ENCODE measurements around the gene PARVA.

Gene PARVA

DNA sequence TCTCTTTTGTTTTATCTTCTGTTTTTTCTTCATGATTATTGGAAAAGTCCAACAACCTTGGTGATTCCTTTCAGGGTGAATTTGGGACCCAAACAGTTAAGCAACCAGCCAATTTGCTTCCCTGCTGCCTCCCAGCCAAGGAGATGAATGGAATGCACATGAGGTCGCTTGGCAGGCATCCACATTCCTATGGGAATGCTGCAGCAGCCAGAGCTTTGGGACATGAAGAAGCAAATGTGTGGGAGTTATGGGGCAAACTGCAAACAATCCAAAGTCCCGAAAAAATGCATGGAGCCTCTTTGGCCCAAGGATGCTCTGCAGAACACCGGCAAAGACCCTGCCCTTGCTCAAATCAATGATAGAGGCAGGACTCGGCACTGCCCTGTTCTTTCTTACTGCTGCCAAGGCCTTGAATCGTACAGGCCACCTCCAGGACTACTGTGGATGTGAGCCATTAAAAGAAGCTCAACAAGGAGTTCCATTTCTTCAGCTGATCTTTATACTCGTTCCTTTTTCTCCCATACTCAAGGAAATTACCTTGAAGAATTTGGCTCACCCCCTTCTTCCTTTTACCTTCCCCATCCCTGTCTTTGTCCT lies 179.5 kb downstream of the PARVA start:
- Histone ChIP-seq H3K27me3 (ENCODE audit: control insufficient read depth in 2 of 2, insufficient read depth in 2 of 2, low read length in 2 of 2) (no peaks in the 10 kb centered on the region), H3K9me3 (ENCODE audit: control insufficient read depth in 2 of 2, low read length in 2 of 2) (peaks cover 0 to 3% of the 10 kb centered on the region in 2 donors), H3K36me3 (ENCODE audit: control insufficient read depth in 2 of 2, insufficient read depth in 2 of 2, low read length in 2 of 2) (no peaks in the 10 kb centered on the region), H3K9ac (ENCODE audit: low read depth in 1 of 2, low read length in 2 of 2) (no peak overlapping the region), H3K4me3 (ENCODE audit: low read length in 2 of 2) (no peak overlapping the region), H3K27ac (ENCODE audit: low read depth in 2 of 2, low read length in 2 of 2) (no peak overlapping the region), H3K4me1 (ENCODE audit: control insufficient read depth in 2 of 2, insufficient read depth in 2 of 2, low read length in 2 of 2) (no peaks in the 10 kb centered on the region)

DNA sequence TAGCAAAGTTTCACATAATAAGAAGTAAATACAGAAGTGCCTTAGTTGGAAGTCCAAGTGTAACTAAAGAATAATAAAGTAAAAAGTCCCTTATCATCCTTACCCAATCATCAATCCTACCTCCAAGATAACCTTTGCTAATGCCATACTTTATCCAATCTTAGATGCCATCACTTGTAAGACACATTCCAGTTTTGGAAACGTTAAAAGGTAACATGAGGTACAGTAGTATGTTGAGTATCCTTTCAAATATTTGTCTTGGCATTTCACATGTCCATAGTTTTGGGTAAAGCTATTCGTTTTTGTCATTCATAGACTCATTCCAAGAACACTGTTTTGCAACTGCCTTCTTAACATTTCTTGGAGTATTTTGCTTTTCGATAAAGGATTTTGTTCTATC lies 181.6 kb downstream of the PARVA start:
- Histone ChIP-seq H3K9me3 (ENCODE audit: control insufficient read depth in 2 of 2, low read length in 2 of 2) (peaks cover 0 to 3% of the 10 kb centered on the region in 2 donors), H3K36me3 (ENCODE audit: control insufficient read depth in 2 of 2, insufficient read depth in 2 of 2, low read length in 2 of 2) (no peaks in the 10 kb centered on the region), H3K27ac (ENCODE audit: low read depth in 2 of 2, low read length in 2 of 2) (no peak overlapping the region), H3K9ac (ENCODE audit: low read depth in 1 of 2, low read length in 2 of 2) (no peak overlapping the region), H3K4me1 (ENCODE audit: control insufficient read depth in 2 of 2, insufficient read depth in 2 of 2, low read length in 2 of 2) (no peaks in the 10 kb centered on the region), H3K27me3 (ENCODE audit: control insufficient read depth in 2 of 2, insufficient read depth in 2 of 2, low read length in 2 of 2) (no peaks in the 10 kb centered on the region), H3K4me3 (ENCODE audit: low read length in 2 of 2) (no peak overlapping the region)

DNA sequence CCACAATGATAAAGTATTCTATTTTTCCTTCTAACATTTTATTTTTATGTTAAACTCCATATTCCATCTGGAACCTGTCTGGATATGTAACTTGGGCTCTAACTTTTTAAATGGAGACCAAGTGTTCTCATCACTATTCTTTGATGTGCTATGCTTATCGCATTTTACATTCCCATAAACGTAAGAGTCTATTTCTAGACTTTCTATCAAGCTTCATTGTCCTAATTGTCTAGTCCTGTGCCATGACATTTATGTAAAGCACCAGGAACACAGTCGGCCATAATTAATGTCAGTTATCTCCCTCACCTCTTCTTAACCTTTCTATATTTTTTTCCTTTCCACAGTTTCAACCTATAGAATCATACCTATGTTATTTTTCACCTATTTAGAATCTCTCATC lies 183.0 kb downstream of the PARVA start:
- Histone ChIP-seq H3K9me3 (ENCODE audit: control insufficient read depth in 2 of 2, low read length in 2 of 2) (no peaks in the 10 kb centered on the region), H3K4me3 (ENCODE audit: low read length in 2 of 2) (no peak overlapping the region), H3K9ac (ENCODE audit: low read depth in 1 of 2, low read length in 2 of 2) (no peak overlapping the region), H3K4me1 (ENCODE audit: control insufficient read depth in 2 of 2, insufficient read depth in 2 of 2, low read length in 2 of 2) (no peaks in the 10 kb centered on the region), H3K27me3 (ENCODE audit: control insufficient read depth in 2 of 2, insufficient read depth in 2 of 2, low read length in 2 of 2) (no peaks in the 10 kb centered on the region), H3K27ac (ENCODE audit: low read depth in 2 of 2, low read length in 2 of 2) (no peak overlapping the region), H3K36me3 (ENCODE audit: control insufficient read depth in 2 of 2, insufficient read depth in 2 of 2, low read length in 2 of 2) (no peaks in the 10 kb centered on the region)

DNA sequence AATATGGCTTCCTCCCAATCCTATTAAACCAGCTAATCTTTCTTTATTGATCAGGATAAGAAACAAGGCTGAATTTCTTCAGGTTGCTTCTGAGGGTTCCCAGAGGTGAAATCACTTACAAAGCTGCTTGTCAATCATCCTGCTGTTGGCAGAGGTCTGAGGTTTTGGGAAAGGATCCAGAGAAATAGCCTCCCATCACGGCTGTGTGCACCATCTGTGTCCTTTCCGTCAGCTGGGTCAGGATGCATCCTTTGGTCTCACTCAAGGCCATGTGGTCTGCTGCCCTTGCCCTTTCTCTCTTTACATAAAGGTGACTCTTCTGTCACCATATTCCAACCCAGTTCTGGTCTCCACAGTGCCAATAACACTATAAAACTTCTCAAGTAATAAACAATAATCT lies 183.5 kb downstream of the PARVA start:
- Histone ChIP-seq H3K27ac (ENCODE audit: low read depth in 2 of 2, low read length in 2 of 2) (no peak overlapping the region), H3K9me3 (ENCODE audit: control insufficient read depth in 2 of 2, low read length in 2 of 2) (no peaks in the 10 kb centered on the region), H3K4me3 (ENCODE audit: low read length in 2 of 2) (no peak overlapping the region), H3K9ac (ENCODE audit: low read depth in 1 of 2, low read length in 2 of 2) (no peak overlapping the region), H3K36me3 (ENCODE audit: control insufficient read depth in 2 of 2, insufficient read depth in 2 of 2, low read length in 2 of 2) (no peaks in the 10 kb centered on the region), H3K4me1 (ENCODE audit: control insufficient read depth in 2 of 2, insufficient read depth in 2 of 2, low read length in 2 of 2) (no peaks in the 10 kb centered on the region), H3K27me3 (ENCODE audit: control insufficient read depth in 2 of 2, insufficient read depth in 2 of 2, low read length in 2 of 2) (no peaks in the 10 kb centered on the region)

DNA sequence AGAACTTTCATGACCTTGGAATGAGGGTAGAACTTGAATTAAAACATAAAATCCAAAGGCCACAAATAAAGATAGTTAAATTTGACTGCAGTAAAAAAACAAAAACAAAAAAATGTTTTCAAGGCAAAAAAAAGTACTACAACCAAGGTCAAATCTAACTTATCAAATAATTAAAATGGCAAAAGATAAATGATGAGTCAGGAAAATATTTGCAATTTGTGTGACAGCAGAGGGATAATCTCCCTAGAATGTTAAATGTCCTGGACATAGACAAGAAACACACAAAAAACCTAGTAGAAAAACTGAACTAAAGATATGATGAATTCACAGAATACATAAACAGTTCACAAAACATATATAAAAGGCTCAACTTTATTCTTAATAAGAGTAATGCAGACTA lies 186.6 kb downstream of the PARVA start:
- Histone ChIP-seq H3K27ac (ENCODE audit: low read depth in 2 of 2, low read length in 2 of 2) (no peak overlapping the region), H3K9me3 (ENCODE audit: control insufficient read depth in 2 of 2, low read length in 2 of 2) (no peaks in the 10 kb centered on the region), H3K27me3 (ENCODE audit: control insufficient read depth in 2 of 2, insufficient read depth in 2 of 2, low read length in 2 of 2) (no peaks in the 10 kb centered on the region), H3K4me3 (ENCODE audit: low read length in 2 of 2) (no peak overlapping the region), H3K36me3 (ENCODE audit: control insufficient read depth in 2 of 2, insufficient read depth in 2 of 2, low read length in 2 of 2) (no peaks in the 10 kb centered on the region), H3K4me1 (ENCODE audit: control insufficient read depth in 2 of 2, insufficient read depth in 2 of 2, low read length in 2 of 2) (no peaks in the 10 kb centered on the region), H3K9ac (ENCODE audit: low read depth in 1 of 2, low read length in 2 of 2) (no peak overlapping the region)

DNA sequence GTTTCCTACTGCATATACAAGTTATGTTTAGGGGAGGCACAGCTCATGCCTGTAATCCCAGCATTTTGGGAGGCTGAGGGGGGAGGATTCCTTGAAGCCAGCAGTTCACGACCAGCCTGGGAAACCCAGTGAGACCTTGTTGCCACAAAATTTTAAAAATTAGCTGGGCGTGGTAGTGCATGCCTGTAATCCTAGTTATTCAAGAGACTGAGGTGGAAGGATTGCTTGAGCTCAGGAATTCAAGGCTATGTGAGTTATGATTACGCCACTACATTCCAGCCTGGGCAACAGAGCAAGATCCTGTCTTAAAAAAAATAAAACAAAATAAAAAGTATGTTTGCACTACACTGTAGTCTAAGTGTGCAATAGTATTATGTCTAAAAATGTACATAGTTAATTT lies 188.0 kb downstream of the PARVA start:
- H3K4me3 ChIP-seq (ENCODE audit: low read length in 2 of 2) = no peak overlapping the region
- no peak overlapping the region for H3K9ac ChIP-seq (ENCODE audit: low read depth in 1 of 2, low read length in 2 of 2)
- H3K27me3 ChIP-seq (ENCODE audit: control insufficient read depth in 2 of 2, insufficient read depth in 2 of 2, low read length in 2 of 2) = no peaks in the 10 kb centered on the region
- H3K36me3 ChIP-seq (ENCODE audit: control insufficient read depth in 2 of 2, insufficient read depth in 2 of 2, low read length in 2 of 2) = no peaks in the 10 kb centered on the region
- H3K4me1 ChIP-seq (ENCODE audit: control insufficient read depth in 2 of 2, insufficient read depth in 2 of 2, low read length in 2 of 2) = no peaks in the 10 kb centered on the region
- H3K9me3 ChIP-seq (ENCODE audit: control insufficient read depth in 2 of 2, low read length in 2 of 2) = no peaks in the 10 kb centered on the region
- H3K27ac ChIP-seq (ENCODE audit: low read depth in 2 of 2, low read length in 2 of 2) = no peak overlapping the region

DNA sequence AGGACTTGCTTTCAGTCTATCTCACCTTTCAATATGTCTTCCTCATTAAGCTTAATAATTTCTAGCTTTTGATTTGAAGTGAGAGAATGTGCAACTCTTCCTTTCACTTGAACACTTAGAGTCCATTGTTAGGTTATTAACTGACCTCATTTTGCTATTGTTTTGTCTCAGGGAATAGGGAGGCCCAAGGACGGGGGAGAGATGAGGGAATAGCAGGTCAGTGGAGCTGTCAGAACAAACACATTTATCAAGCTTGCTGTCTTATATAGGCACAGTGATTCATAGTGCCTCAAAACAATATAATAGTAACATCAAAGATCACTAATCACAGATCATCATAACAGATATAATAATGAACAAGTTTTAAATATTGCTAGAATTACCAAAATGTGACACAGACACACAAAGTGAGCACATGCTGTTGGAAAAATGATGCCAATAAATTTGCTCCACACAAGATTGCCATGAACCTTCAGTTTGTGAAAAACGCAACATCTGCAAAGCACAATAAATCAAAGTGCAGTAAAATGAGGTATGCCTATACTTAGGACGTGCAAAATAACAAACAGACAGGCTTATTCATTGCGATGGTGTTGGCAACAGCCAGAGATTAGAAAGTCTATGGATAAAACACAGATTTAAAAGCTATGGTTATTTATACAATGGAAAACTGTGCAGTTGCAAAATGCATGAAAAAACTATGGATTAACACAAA lies 190.5 kb downstream of the PARVA start:
- H3K4me3 ChIP-seq (ENCODE audit: low read length in 2 of 2) = no peak overlapping the region
- H3K4me1 ChIP-seq (ENCODE audit: control insufficient read depth in 2 of 2, insufficient read depth in 2 of 2, low read length in 2 of 2) = no peaks in the 10 kb centered on the region
- H3K27me3 ChIP-seq (ENCODE audit: control insufficient read depth in 2 of 2, insufficient read depth in 2 of 2, low read length in 2 of 2) = no peaks in the 10 kb centered on the region
- no peaks in the 10 kb centered on the region for H3K9me3 ChIP-seq (ENCODE audit: control insufficient read depth in 2 of 2, low read length in 2 of 2)
- H3K36me3 ChIP-seq (ENCODE audit: control insufficient read depth in 2 of 2, insufficient read depth in 2 of 2, low read length in 2 of 2) = no peaks in the 10 kb centered on the region
- no peak overlapping the region for H3K27ac ChIP-seq (ENCODE audit: low read depth in 2 of 2, low read length in 2 of 2)
- no peak overlapping the region for H3K9ac ChIP-seq (ENCODE audit: low read depth in 1 of 2, low read length in 2 of 2)

DNA sequence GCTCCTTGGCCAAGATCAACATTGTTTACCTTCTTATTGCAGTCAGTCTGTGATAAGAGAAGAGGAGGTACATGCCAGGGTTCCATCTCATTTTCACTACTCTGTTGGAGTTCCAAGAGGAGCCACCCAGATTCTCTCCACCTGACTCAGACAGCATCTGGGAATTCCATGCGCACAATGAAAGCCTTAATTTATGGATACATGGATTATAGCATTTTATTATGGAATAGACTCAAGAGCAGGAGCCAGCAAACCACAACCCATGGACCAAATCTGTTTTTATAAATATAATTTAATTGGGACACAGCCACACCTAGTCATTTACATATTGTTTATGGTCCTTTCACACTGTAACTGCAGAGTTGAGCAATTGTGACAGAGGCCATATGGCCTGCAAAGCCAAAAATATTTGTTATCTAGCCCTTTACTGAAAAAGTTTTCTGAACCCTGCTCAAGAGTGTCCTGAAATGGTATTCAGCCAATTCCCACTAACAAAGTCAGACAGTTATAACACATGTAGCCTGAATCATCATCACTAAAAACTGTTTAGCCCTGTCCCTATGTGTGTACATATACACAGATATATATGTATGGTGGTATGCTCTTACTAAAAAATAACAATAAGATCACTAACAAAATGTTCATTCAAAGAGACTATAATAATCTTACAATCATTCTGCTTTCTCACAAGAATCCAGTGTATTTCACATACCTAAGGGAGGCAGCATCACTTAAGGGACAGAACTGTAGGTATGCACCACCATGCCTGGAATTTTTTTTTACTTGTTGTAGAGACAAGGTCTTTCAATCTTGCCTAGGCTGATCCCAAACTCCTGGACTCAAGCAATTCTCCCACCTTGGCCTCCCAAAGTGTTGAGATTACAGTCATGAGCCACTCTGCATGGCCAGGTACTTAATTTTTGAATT lies 192.4 kb downstream of the PARVA start:
- no peak overlapping the region for H3K4me3 ChIP-seq (ENCODE audit: low read length in 2 of 2)
- no peaks in the 10 kb centered on the region for H3K9me3 ChIP-seq (ENCODE audit: control insufficient read depth in 2 of 2, low read length in 2 of 2)
- H3K4me1 ChIP-seq (ENCODE audit: control insufficient read depth in 2 of 2, insufficient read depth in 2 of 2, low read length in 2 of 2) = no peaks in the 10 kb centered on the region

DNA sequence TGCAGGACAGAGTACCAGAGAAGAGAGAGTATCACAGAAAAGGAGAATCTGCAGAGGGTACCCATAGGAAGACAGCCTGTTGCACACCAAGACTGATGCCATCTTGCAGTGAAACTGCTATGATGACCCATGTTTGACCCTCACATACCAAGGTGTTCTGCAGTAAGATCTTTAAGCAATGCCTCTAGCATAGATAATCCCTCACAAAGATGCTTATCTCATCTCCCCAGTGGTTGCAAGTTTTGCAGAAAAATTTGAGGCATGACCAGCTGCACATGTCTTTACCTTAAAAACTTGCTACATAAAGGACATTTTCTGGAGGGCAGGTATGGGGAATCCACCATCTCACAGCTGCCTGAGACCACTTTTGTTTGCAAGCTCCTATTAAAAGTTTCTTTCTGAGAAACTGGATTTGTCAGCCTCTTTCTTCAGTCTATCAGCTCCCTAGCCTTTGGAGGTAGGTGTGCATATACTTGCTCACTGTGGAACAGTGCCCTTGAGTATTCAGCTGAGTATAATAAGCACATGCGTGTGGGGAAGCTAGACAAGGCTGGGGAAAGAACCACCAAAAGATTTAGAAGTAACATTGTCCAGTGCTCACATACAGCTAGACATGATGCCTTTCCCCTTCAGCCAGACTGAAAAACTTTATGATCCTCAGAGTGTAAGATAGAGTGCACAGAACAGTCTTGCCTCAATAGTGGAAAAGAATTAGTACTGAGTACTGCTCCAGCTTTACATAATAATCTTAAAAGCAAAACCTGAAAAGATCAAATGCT lies 196.5 kb downstream of the PARVA start:
- no peaks in the 10 kb centered on the region for H3K36me3 ChIP-seq (ENCODE audit: control insufficient read depth in 2 of 2, insufficient read depth in 2 of 2, low read length in 2 of 2)
- no peaks in the 10 kb centered on the region for H3K27me3 ChIP-seq (ENCODE audit: control insufficient read depth in 2 of 2, insufficient read depth in 2 of 2, low read length in 2 of 2)
- no peak overlapping the region for H3K27ac ChIP-seq (ENCODE audit: low read depth in 2 of 2, low read length in 2 of 2)
- no peaks in the 10 kb centered on the region for H3K4me1 ChIP-seq (ENCODE audit: control insufficient read depth in 2 of 2, insufficient read depth in 2 of 2, low read length in 2 of 2)
- H3K9ac ChIP-seq (ENCODE audit: low read depth in 1 of 2, low read length in 2 of 2) = no peak overlapping the region
- H3K9me3 ChIP-seq (ENCODE audit: control insufficient read depth in 2 of 2, low read length in 2 of 2) = no peaks in the 10 kb centered on the region
- no peak overlapping the region for H3K4me3 ChIP-seq (ENCODE audit: low read length in 2 of 2)

More for the DNA sequence above, 192.4 kb downstream of the PARVA start:
- H3K27ac ChIP-seq (ENCODE audit: low read depth in 2 of 2, low read length in 2 of 2) = no peak overlapping the region
- no peak overlapping the region for H3K9ac ChIP-seq (ENCODE audit: low read depth in 1 of 2, low read length in 2 of 2)
- no peaks in the 10 kb centered on the region for H3K36me3 ChIP-seq (ENCODE audit: control insufficient read depth in 2 of 2, insufficient read depth in 2 of 2, low read length in 2 of 2)
- H3K27me3 ChIP-seq (ENCODE audit: control insufficient read depth in 2 of 2, insufficient read depth in 2 of 2, low read length in 2 of 2) = no peaks in the 10 kb centered on the region
